T47D (cell line): Measurements from ENCODE around the gene TACR1.
A peak's percentile ranks its signal among the peaks of the same experiment; 100 is the strongest.
"Not testable (repeated sequence)": the region's sequence is repeated elsewhere in the genome, so short reads cannot be mapped to it uniquely, and the experiment has no call there.

ENCODE experiments used
- DNase-seq, 2 experiments: peaks; one replicate each; pipeline versions ENCODE4 v3.0.0 to v3.0.0-alpha.2; 2011 to 2012; ENCODE audit warnings: low read depth in 1 of 2, low spot score in 1 of 2
- JUND ChIP-seq: IDR thresholded peaks from 2 replicates; pipeline ENCODE4 v1.6.1; 2012; ENCODE audit warnings: low read depth
- in situ Hi-C: cut with HindIII; loops from 2 replicates; pipeline ENCODE4 v1.10.0; 2016; ENCODE audit warnings: low sequenced_read_pairs, low pct_unique_long_range_greater_than_20kb

The TACR1 gene

GRCh38 chr2:75153221-75153620 is 46.1 kb downstream of the TACR1 start:
- peak; percentile 13 to 73 for DNase-seq
- TF ChIP-seq JUND, result no peak
- in situ Hi-C loops, result no loop called here

- DNase-seq, in situ Hi-C loops: not testable (repeated sequence)
Measured at GRCh38 chr2:75152243-75152642, 47.1 kb downstream of the TACR1 start.

- in situ Hi-C loops, DNase-seq: not testable (repeated sequence)
Measured at GRCh38 chr2:75147884-75148283, 51.4 kb downstream of the TACR1 start.

- no peak for TF ChIP-seq JUND
- peak in 1 of 2 experiments; percentile 36 for DNase-seq
- in situ Hi-C loops, result no loop called here
Measured at GRCh38 chr2:75146606-75147332, 52.6 kb downstream of the TACR1 start.

- in situ Hi-C loops, DNase-seq: not testable (repeated sequence)
Measured at GRCh38 chr2:75146221-75146605, 53.1 kb downstream of the TACR1 start.

GRCh38 chr2:75142081-75142480 is 57.2 kb downstream of the TACR1 start:
- DNase-seq, result peak in 1 of 2 experiments; percentile 72
- no peak for TF ChIP-seq JUND
- in situ Hi-C loops, result no loop called here

- no peak for TF ChIP-seq JUND
Measured at GRCh38 chr2:75140288-75140687, 59.0 kb downstream of the TACR1 start.

GRCh38 chr2:75139171-75139570 is 60.1 kb downstream of the TACR1 start:
- DNase-seq, result no peak
- in situ Hi-C loops, result no loop called here
- TF ChIP-seq JUND, result no peak

More at GRCh38 chr2:75140288-75140687, 59.0 kb downstream of the TACR1 start:
- in situ Hi-C loops, result no loop called here
- DNase-seq, result no peak

GRCh38 chr2:75138528-75138927 is 60.8 kb downstream of the TACR1 start:
- in situ Hi-C loops, result no loop called here
- no peak for DNase-seq
- no peak for TF ChIP-seq JUND

- no peak for TF ChIP-seq JUND
- in situ Hi-C loops, result no loop called here
- DNase-seq, result no peak
Measured at GRCh38 chr2:75135776-75136400, 63.4 kb downstream of the TACR1 start.

- in situ Hi-C loops, result no loop called here
- DNase-seq, result no peak
- no peak for TF ChIP-seq JUND
Measured at GRCh38 chr2:75134860-75135259, 64.5 kb downstream of the TACR1 start.

GRCh38 chr2:75133621-75134570 is 65.4 kb downstream of the TACR1 start:
- no peak for DNase-seq
- in situ Hi-C loops, result no loop called here
- TF ChIP-seq JUND, result no peak

GRCh38 chr2:75130171-75130570 is 69.1 kb downstream of the TACR1 start:
- in situ Hi-C loops, result no loop called here
- peak in 1 of 2 experiments; percentile 37 for DNase-seq

More at GRCh38 chr2:75130171-75130570, 69.1 kb downstream of the TACR1 start:
- no peak for TF ChIP-seq JUND
